ENCODE data around the gene GET4.
"Not testable (repeated sequence)": the region's sequence is repeated elsewhere in the genome, so short reads cannot be mapped to it uniquely, and the experiment has no call there.

The GET4 gene

GRCh38 chr7:917255-918117, 41.1 kb downstream of the GET4 start:
- DNase-seq: no peak

GRCh38 chr7:918118-918425, 41.7 kb downstream of the GET4 start:
- DNase-seq: no peak

- no peak for DNase-seq
Measured at GRCh38 chr7:918441-919113, 42.2 kb downstream of the GET4 start.

- no peak for DNase-seq
Measured at GRCh38 chr7:919114-919442, 42.7 kb downstream of the GET4 start.

- no peak for DNase-seq
Measured at GRCh38 chr7:919924-920341, 43.6 kb downstream of the GET4 start.

- no peak for DNase-seq
Measured at GRCh38 chr7:920351-921070, 44.2 kb downstream of the GET4 start.

- no peak for DNase-seq
Measured at GRCh38 chr7:921071-921461, 44.7 kb downstream of the GET4 start.

GRCh38 chr7:921581-922333, 45.4 kb downstream of the GET4 start:
- DNase-seq: no peak

- DNase-seq: no peak
Measured at GRCh38 chr7:922334-923107, 46.2 kb downstream of the GET4 start.

GRCh38 chr7:923108-924041, 47.0 kb downstream of the GET4 start:
- no peak for DNase-seq

GRCh38 chr7:924042-924441, 47.7 kb downstream of the GET4 start:
- DNase-seq: not testable (repeated sequence)

- DNase-seq: no peak
Measured at GRCh38 chr7:924541-925231, 48.3 kb downstream of the GET4 start.

GRCh38 chr7:925601-926000, 49.2 kb downstream of the GET4 start:
- DNase-seq: no peak

GRCh38 chr7:926061-927030, 50.0 kb downstream of the GET4 start:
- DNase-seq: no peak

- no peak for DNase-seq
Measured at GRCh38 chr7:927031-927671, 50.8 kb downstream of the GET4 start.

- no peak for DNase-seq
Measured at GRCh38 chr7:929311-929711, 53.0 kb downstream of the GET4 start.

GRCh38 chr7:930975-931758, 54.8 kb downstream of the GET4 start:
- DNase-seq: no peak

Measured in NCI-H187 treated with DMSO at 0.1 percent for 48 hours (cell line).